GM12878 (cell line): ENCODE measurements around the gene RPL35A. TPM values are rescaled to one million over a fixed set of nuclear protein-coding genes. Genes with fewer than 3 reads are reported as not detected.
A peak's percentile ranks its signal among the peaks of the same experiment; 100 is the strongest.

ENCODE experiments used
- ATAC-seq: fragments of 200-7000 bp; cut with Tn5 transposase; 3 replicates; pipeline ENCODE4 v1.9.1; 2020; ENCODE audit warnings: mild to moderate bottlenecking, moderate library complexity
- BruUV-seq: library from RNA; stranded (reverse); fragments of 400-500 nt; replicated peaks from 2 replicates; lab custom pipeline; 2021; lab: Mats Ljungman, UMichigan
- CTCF ChIA-PET: fragments of 300-600 bp; sonication (Branson Sonifier 250); formaldehyde crosslinking; extraction: SDS; loops from one replicate; lab custom pipeline; 2021; ENCODE audit warnings: inconsistent platforms; lab: Yijun Ruan, JAX
- POLR2A ChIA-PET: fragments of 350-600 bp; formaldehyde crosslinking; extraction: SDS; loops from one replicate; lab custom pipeline; 2021; ENCODE audit warnings: inconsistent platforms; lab: Charles Lee
- RAD21 ChIA-PET: fragments of 300-600 bp; sonication (Branson Sonifier 250); formaldehyde crosslinking; loops from one replicate; lab custom pipeline; 2023; ENCODE audit warnings: antibody characterized with exemption; ENCODE audit not compliant: unreplicated experiment; lab: Charles Lee
- SMC1A ChIA-PET: fragments of 300-600 bp; sonication (Branson Sonifier 250); formaldehyde crosslinking; loops from one replicate; lab custom pipeline; 2023; ENCODE audit not compliant: unreplicated experiment, uncharacterized antibody; lab: Charles Lee
- DNase-seq: peaks from one replicate; pipeline ENCODE4 v3.0.0-alpha.2; 2011; ENCODE audit warnings: low read depth, low spot score
- FAIRE-seq: peaks from 3 replicates; lab custom pipeline; 2011; peaks lifted over from hg19 to GRCh38; lab: Jason Lieb, UNC
- H2AFZ ChIP-seq: 2 replicates; pipeline ENCODE4 v1.6.0; 2011; ENCODE audit warnings: low read depth, low read length, control low read depth; ENCODE audit not compliant: control insufficient read depth
- H3K27ac ChIP-seq: 2 replicates; pipeline ENCODE4 v1.5.1; 2011; ENCODE audit warnings: control low read depth; ENCODE audit not compliant: control insufficient read depth, insufficient read depth
- H3K27me3 ChIP-seq, 2 experiments: replicated peaks in 1 of 2; 2 replicates each; pipeline versions ENCODE4 v1.6.0 to v1.6.1; 2011; ENCODE audit warnings: low read length in 1 of 2; ENCODE audit not compliant: control insufficient read depth in 2 of 2, insufficient read depth in 2 of 2
- H3K36me3 ChIP-seq, 2 experiments: 2 replicates each; pipeline ENCODE4 v1.5.1; 2011; ENCODE audit warnings: low read length in 1 of 2; ENCODE audit not compliant: control insufficient read depth in 2 of 2, insufficient read depth in 2 of 2
- H3K4me1 ChIP-seq: 2 replicates; pipeline ENCODE4 v1.6.1; 2011; ENCODE audit warnings: mild to moderate bottlenecking, low read length, moderate library complexity, mixed read lengths; ENCODE audit not compliant: control insufficient read depth, insufficient read depth
- H3K4me2 ChIP-seq: 2 replicates; pipeline ENCODE4 v1.6.0; 2011; ENCODE audit warnings: control low read depth; ENCODE audit not compliant: control insufficient read depth, insufficient read depth
- H3K4me3 ChIP-seq: fragments of 200-600 bp; sonication (generic); 2 replicates; pipeline ENCODE4 v1.5.1; 2016
- H3K79me2 ChIP-seq: 2 replicates; pipeline ENCODE4 v1.6.0; 2011; ENCODE audit warnings: low read length; ENCODE audit not compliant: control insufficient read depth, insufficient read depth
- H3K9ac ChIP-seq: 2 replicates; pipeline ENCODE4 v1.8.0; 2011; ENCODE audit warnings: low read length, control low read depth, mixed read lengths; ENCODE audit not compliant: control insufficient read depth, insufficient read depth
- H3K9me3 ChIP-seq: replicated peaks from 3 replicates; pipeline ENCODE4 v1.5.1; 2011; ENCODE audit warnings: mild to moderate bottlenecking, low read length; ENCODE audit not compliant: control insufficient read depth, insufficient read depth
- H4K20me1 ChIP-seq: 2 replicates; pipeline ENCODE4 v1.6.0; 2011; ENCODE audit not compliant: control insufficient read depth, insufficient read depth
- POLR2A ChIP-seq: IDR thresholded peaks from 2 replicates; pipeline ENCODE4 v1.6.1; 2011; ENCODE audit warnings: low read depth, mild to moderate bottlenecking, low read length
- POLR2AphosphoS5 ChIP-seq: IDR thresholded peaks from 2 replicates; pipeline ENCODE4 v1.6.1; 2011; ENCODE audit warnings: mild to moderate bottlenecking, low read length, inconsistent platforms
- USF2 ChIP-seq: IDR thresholded peaks from 2 replicates; pipeline ENCODE4 v1.6.1; 2011; ENCODE audit warnings: low read depth, low read length, improper control_type of control experiment, borderline replicate concordance
- ZBTB11 ChIP-seq: fragments of 450-650 bp; formaldehyde crosslinking; IDR thresholded peaks from 2 replicates; pipeline ENCODE4 v1.5.0; 2022; ENCODE audit warnings: mild to moderate bottlenecking, missing genetic modification characterization
- ZBTB33 ChIP-seq: fragments of 450-650 bp; IDR thresholded peaks from 2 replicates; pipeline ENCODE4 v1.6.1; 2017; ENCODE audit warnings: mild to moderate bottlenecking
- WGBS: methylation state at CpG from one replicate; pipeline ENCODE4 v1.1.6; 2016; ENCODE audit warnings: low lambda C conversion rate; ENCODE audit not compliant: insufficient replicate concordance, insufficient coverage; ENCODE audit errors: missing lambda C conversion rate; 5-methylcytosine and 5-hydroxymethylcytosine counted together
- in situ Hi-C: fragments of 300-500 bp; cut with MboI; formaldehyde crosslinking; loops from 9 replicates; pipeline ENCODE4 v1.14.3; 2018; ENCODE audit warnings: mixed read lengths
- intact Hi-C: fragments of 100-400 bp; cut with micrococcal nuclease; formaldehyde crosslinking; loops from one replicate; pipeline ENCODE4 v1.14.2; 2022; ENCODE audit not compliant: unreplicated experiment
- polyA plus RNA-seq, 11 experiments: library from polyadenylated mRNA; depleted of rRNA in 4 of 11; unstranded in 6 of 11; stranded (reverse) in 5 of 11; fragments of >200 nt; fragmentation: Nextera tagmentation in 4 of 11; fragmentation: Illumina TruSeq in 1 of 11; extraction: Ambion mirVana in 4 of 11; extraction: Trizol in 1 of 11; gene quantifications; 1 replicate in 1 of 11; 2 replicates in 10 of 11; pipeline versions ENCODE4 v1.2.1 to v1.2.3, GENCODE V29; 2011 to 2016; ENCODE audit warnings: inconsistent platforms in 2 of 11, missing spikeins in 2 of 11, low read depth in 1 of 11
- total RNA-seq, 4 experiments: library from RNA; depleted of rRNA in 3 of 4; stranded (reverse); fragments of >200 nt in 3 of 4; fragmentation: Illumina TruSeq in 1 of 4; extraction: Trizol in 1 of 4; gene quantifications; 2 replicates each; pipeline versions ENCODE4 v1.2.1 to v1.2.3, GENCODE V29; 2013 to 2021

Gene RPL35A
- total and polyA plus RNA-seq, 10 of the 15 experiments (the other 5 are each of a cell fraction or from before 2014, with no cell fraction given), result 774 to 3,144 (median 1,843) TPM

- RAD21 ChIA-PET, result no interaction called here
- SMC1A ChIA-PET, result no interaction called here
- peaks cover 8% of the 10 kb centered on the region for H3K4me1 ChIP-seq
- no peak for TF ChIP-seq ZBTB33
- TF ChIP-seq POLR2A, result peak; percentile 10; the same call in 1 of the 2 replicates
- TF ChIP-seq USF2, result no peak
- TF ChIP-seq POLR2AphosphoS5, result peak; percentile 21; the same call in 1 of the 2 replicates
- no peak for TF ChIP-seq ZBTB11
- no TSS peak for BruUV-seq
- no peak for FAIRE-seq
- intact Hi-C loops, result no loop called here
- POLR2A ChIA-PET, result no interaction called here
- H3K36me3 ChIP-seq, result peaks cover 13 to 51% of the 10 kb centered on the region in 2 experiments
- no peak for DNase-seq
- H3K9me3 ChIP-seq, result no peaks in the 10 kb centered on the region
- H2AFZ ChIP-seq, result no peak overlapping the region
- in situ Hi-C loops, result no loop called here
- ATAC-seq, result no peak
- H3K79me2 ChIP-seq, result peaks cover 31% of the 10 kb centered on the region
- H3K27ac ChIP-seq, result no peak overlapping the region
- peaks cover 7% of the 10 kb centered on the region for H4K20me1 ChIP-seq
- H3K4me2 ChIP-seq, result no peak overlapping the region
- H3K4me3 ChIP-seq, result no peak overlapping the region
- WGBS, result 99% methylated on average over 4 of the region's 4 CpGs
- CTCF ChIA-PET, result no interaction called here
- H3K9ac ChIP-seq, result no peak overlapping the region
- no peaks in the 10 kb centered on the region for H3K27me3 ChIP-seq
These were observed 6.0 kb downstream of the RPL35A start for GRCh38 chr3:197955892-197956477.
